Endothelial cell of umbilical vein (primary cell): ENCODE measurements around the gene EIF2B1. TPM values are rescaled to one million over a fixed set of nuclear protein-coding genes. Genes with fewer than 3 reads are reported as not detected.
A peak's percentile ranks its signal among the peaks of the same experiment; 100 is the strongest.

Experiments
- BruUV-seq: library from RNA; stranded (reverse); fragments of 400-500 nt; replicated peaks from 2 replicates; lab custom pipeline; 2021; lab: Mats Ljungman, UMichigan
- CTCF ChIA-PET: fragments of 300-600, 350-600 bp; sonication (Branson Sonifier 250); formaldehyde crosslinking; loops from one replicate; lab custom pipeline; 2021; ENCODE audit warnings: antibody characterized with exemption, inconsistent platforms; lab: Charles Lee
- POLR2A ChIA-PET: fragments of 300-600, 350-600 bp; sonication (Branson Sonifier 250); formaldehyde crosslinking; loops from one replicate; lab custom pipeline; 2021; ENCODE audit warnings: antibody characterized with exemption, inconsistent platforms; lab: Charles Lee
- DNase-seq: peaks from one replicate; pipeline ENCODE4 v3.0.0-alpha.2; 2011; ENCODE audit warnings: low read depth, low spot score
- FAIRE-seq: peaks from 2 replicates; lab custom pipeline; 2011; peaks lifted over from hg19 to GRCh38; lab: Jason Lieb, UNC
- H2AFZ ChIP-seq: 2 replicates; pipeline ENCODE4 v1.6.0; 2012; ENCODE audit warnings: low read depth, low read length, control low read depth, inconsistent platforms
- H3K27ac ChIP-seq: 2 replicates; pipeline ENCODE4 v1.5.1; 2011; ENCODE audit warnings: low read depth, mild to moderate bottlenecking, control low read depth, low read length, moderate library complexity; ENCODE audit not compliant: insufficient read depth
- H3K27me3 ChIP-seq, 2 experiments: 2 replicates each; pipeline versions ENCODE4 v1.6.0 to v1.6.1; 2011; ENCODE audit warnings: low read length in 2 of 2, mixed read lengths in 1 of 2; ENCODE audit not compliant: control insufficient read depth in 2 of 2, insufficient read depth in 2 of 2
- H3K36me3 ChIP-seq, 2 experiments: 2 replicates in 1 of 2; 3 replicates in 1 of 2; pipeline ENCODE4 v1.5.1; 2011; ENCODE audit warnings: low read length in 2 of 2, mild to moderate bottlenecking in 1 of 2, moderate library complexity in 1 of 2; ENCODE audit not compliant: control insufficient read depth in 2 of 2, insufficient read depth in 2 of 2; ENCODE audit errors: extremely low read depth in 1 of 2
- H3K4me1 ChIP-seq: 3 replicates; pipeline ENCODE4 v1.5.1; 2011; ENCODE audit warnings: mild to moderate bottlenecking, low read length; ENCODE audit not compliant: control insufficient read depth, insufficient read depth; ENCODE audit errors: extremely low read depth
- H3K4me2 ChIP-seq: 2 replicates; pipeline ENCODE4 v1.6.1; 2011; ENCODE audit warnings: low read length, control low read depth, mixed read lengths; ENCODE audit not compliant: insufficient read depth
- H3K4me3 ChIP-seq, 3 experiments: fragments of 200-600 bp in 1 of 3; sonication (generic), shearing (Covaris generic) in 1 of 3; replicated peaks in 1 of 3; 2 replicates each; pipeline ENCODE4 v1.5.1; 2011 to 2016; ENCODE audit warnings: control low read depth in 3 of 3, low read length in 3 of 3, mild to moderate bottlenecking in 2 of 3, inconsistent platforms in 1 of 3, low read depth in 1 of 3, moderate library complexity in 1 of 3; ENCODE audit not compliant: insufficient read depth in 1 of 3
- H3K79me2 ChIP-seq: 2 replicates; pipeline ENCODE4 v1.6.0; 2012; ENCODE audit warnings: low read length, inconsistent platforms; ENCODE audit not compliant: control insufficient read depth, insufficient read depth
- H3K9ac ChIP-seq: replicated peaks from 2 replicates; pipeline ENCODE3; 2011; ENCODE audit warnings: low read length, control low read depth; ENCODE audit not compliant: insufficient read depth; ENCODE audit errors: extremely low read depth
- H3K9me1 ChIP-seq: replicated peaks from 3 replicates; pipeline ENCODE4 v1.6.0; 2011; ENCODE audit warnings: mild to moderate bottlenecking, low read length; ENCODE audit not compliant: control insufficient read depth, insufficient read depth; ENCODE audit errors: extremely low read depth
- H3K9me3 ChIP-seq: replicated peaks from 2 replicates; pipeline ENCODE4 v1.5.1; 2012; ENCODE audit warnings: low read length, inconsistent platforms; ENCODE audit not compliant: control insufficient read depth, insufficient read depth
- H4K20me1 ChIP-seq: replicated peaks from 2 replicates; pipeline ENCODE3; 2011; ENCODE audit warnings: mild to moderate bottlenecking, low read length; ENCODE audit not compliant: control insufficient read depth, insufficient read depth; ENCODE audit errors: extremely low read depth
- CTCF ChIP-seq, 2 donors: IDR thresholded peaks; 1 replicate in 1 of 2; 2 replicates in 1 of 2; pipeline ENCODE4 v1.5.1; 2011; ENCODE audit warnings: low read length in 2 of 2, mild to moderate bottlenecking in 2 of 2, moderate library complexity in 2 of 2, control low read depth in 1 of 2, inconsistent platforms in 1 of 2, low read depth in 1 of 2; ENCODE audit not compliant: insufficient read depth in 1 of 2; ENCODE audit errors: extremely low read depth in 1 of 2
- EZH2 ChIP-seq: IDR thresholded peaks from 2 replicates; pipeline ENCODE4 v1.6.1; 2012; ENCODE audit warnings: borderline replicate concordance, low read depth, mild to moderate bottlenecking, moderate library complexity, low read length, inconsistent platforms; ENCODE audit not compliant: severe bottlenecking
- FOS ChIP-seq: IDR thresholded peaks from 2 replicates; pipeline ENCODE4 v1.6.1; 2011; ENCODE audit warnings: mild to moderate bottlenecking, low read length, moderate library complexity, borderline replicate concordance; ENCODE audit not compliant: insufficient read depth
- GATA2 ChIP-seq: IDR thresholded peaks from 2 replicates; pipeline ENCODE4 v1.7.0; 2011; ENCODE audit warnings: low read depth, mild to moderate bottlenecking, moderate library complexity, mixed read lengths, low read length; ENCODE audit not compliant: insufficient read length, insufficient read depth
- JUN ChIP-seq: IDR thresholded peaks from 2 replicates; pipeline ENCODE4 v1.6.1; 2011; ENCODE audit warnings: borderline replicate concordance, low read depth; ENCODE audit not compliant: insufficient read length, insufficient read depth
- POLR2A ChIP-seq: IDR thresholded peaks from 2 replicates; pipeline ENCODE4 v1.6.1; 2012; ENCODE audit warnings: low read depth, mild to moderate bottlenecking, control low read depth, low read length
- POLR2AphosphoS5 ChIP-seq: IDR thresholded peaks from 2 replicates; pipeline ENCODE4 v1.6.1; 2012; ENCODE audit warnings: low read depth, mild to moderate bottlenecking, control low read depth, low read length, moderate library complexity; ENCODE audit not compliant: insufficient read depth
- dilution Hi-C: fragments of 300-500 bp; cut with MboI; formaldehyde crosslinking; loops from one replicate; pipeline ENCODE4 v1.15.0; 2019; ENCODE audit warnings: low sequenced_read_pairs; ENCODE audit not compliant: extremely low pct_ligation_motif_present
- intact Hi-C: fragments of 100-400 bp; cut with micrococcal nuclease; formaldehyde crosslinking; loops from one replicate; pipeline ENCODE4 v1.10.0; 2022
- polyA plus RNA-seq, 4 experiments: library from polyadenylated mRNA; depleted of rRNA in 3 of 4; stranded (reverse) in 3 of 4; unstranded in 1 of 4; fragments of >200 nt; gene quantifications; 2 replicates each; pipeline versions ENCODE4 v1.2.1 to v1.2.3, GENCODE V29; 2011 to 2012; ENCODE audit warnings: missing spikeins in 1 of 4
- total RNA-seq: library from RNA; stranded (reverse); gene quantifications from 2 replicates; pipeline ENCODE4 v1.2.3, GENCODE V29; 2021

Gene EIF2B1
- total and polyA plus RNA-seq, 2 donors (not counting 3 experiments of a cell fraction or from before 2014, with no cell fraction given): 32.6 to 61.8 TPM

- intact Hi-C loops (no loop called here), dilution Hi-C loops (no loop called here)
- DNase-seq: no peak
- Histone ChIP-seq H3K4me2 (no peak overlapping the region), H3K4me3 (no peak overlapping the region), H3K36me3 (peaks cover 0 to 2% of the 10 kb centered on the region in 2 experiments), H3K9me3 (no peaks in the 10 kb centered on the region), H3K27ac (no peak overlapping the region), H2AFZ (no peak overlapping the region), H3K9ac (no peak overlapping the region), H3K79me2 (no peaks in the 10 kb centered on the region), H3K9me1 (no peaks in the 10 kb centered on the region), H3K4me1 (no peaks in the 10 kb centered on the region), H4K20me1 (no peaks in the 10 kb centered on the region), H3K27me3 (no peaks in the 10 kb centered on the region)
- CTCF ChIA-PET: interaction anchor here (1.3 kb wide), 1 partner anchor 16 kb away, joined by 3 read pairs; no protein-coding TSS in a partner anchor
- FAIRE-seq: peak; percentile 46
- BruUV-seq: no TSS peak
- TF ChIP-seq FOS: no peak
- TF ChIP-seq POLR2AphosphoS5: no peak
- no peak for TF ChIP-seq EZH2
- TF ChIP-seq CTCF (IDR thresholded peaks at IDR 0.05; ENCODE audit: extremely low read depth in 1 of 2, insufficient read depth in 1 of 2, low read depth in 1 of 2, low read length in 2 of 2): no peak
- no peak for TF ChIP-seq POLR2A
- no peak for TF ChIP-seq JUN
- no peak for TF ChIP-seq GATA2
- POLR2A ChIA-PET: no interaction called here
Measured at GRCh38 chr12:123676616-123677320, 43.3 kb upstream of the EIF2B1 start.
